HS-5 (cell line): ENCODE data around the gene MICAL2.

Experiments
- DNase-seq: peaks from one replicate; pipeline ENCODE4 v3.0.0-alpha.2; 2012; ENCODE audit warnings: low read depth

Gene MICAL2

GRCh38 chr11:12170984-12171383 is 60.6 kb downstream of the MICAL2 start:
- no peak for DNase-seq

GRCh38 chr11:12171921-12172320 is 61.5 kb downstream of the MICAL2 start:
- DNase-seq = no peak

- DNase-seq = no peak
Measured at GRCh38 chr11:12172493-12173013, 62.2 kb downstream of the MICAL2 start.

- DNase-seq = no peak
Measured at GRCh38 chr11:12173111-12173510, 62.7 kb downstream of the MICAL2 start.

- DNase-seq = no peak
Measured at GRCh38 chr11:12174128-12174476, 63.7 kb downstream of the MICAL2 start.

GRCh38 chr11:12174477-12175143 is 64.2 kb downstream of the MICAL2 start:
- DNase-seq = peak; percentile 77

GRCh38 chr11:12175694-12176241 is 65.4 kb downstream of the MICAL2 start:
- peak; percentile 91 for DNase-seq

GRCh38 chr11:12176410-12176809 is 66.0 kb downstream of the MICAL2 start:
- DNase-seq = no peak

GRCh38 chr11:12177739-12178338 is 67.4 kb downstream of the MICAL2 start:
- DNase-seq = no peak

GRCh38 chr11:12179019-12179418 is 68.6 kb downstream of the MICAL2 start:
- DNase-seq = no peak

GRCh38 chr11:12179531-12179930 is 69.1 kb downstream of the MICAL2 start:
- DNase-seq = no peak

GRCh38 chr11:12180257-12181205 is 70.1 kb downstream of the MICAL2 start:
- no peak for DNase-seq

- DNase-seq = no peak
Measured at GRCh38 chr11:12182302-12182675, 71.9 kb downstream of the MICAL2 start.

GRCh38 chr11:12182676-12183541 is 72.5 kb downstream of the MICAL2 start:
- peak; percentile 98 for DNase-seq

GRCh38 chr11:12183827-12184620 is 73.6 kb downstream of the MICAL2 start:
- DNase-seq = no peak

- no peak for DNase-seq
Measured at GRCh38 chr11:12184699-12185098, 74.3 kb downstream of the MICAL2 start.

- no peak for DNase-seq
Measured at GRCh38 chr11:12185106-12185690, 74.8 kb downstream of the MICAL2 start.

- DNase-seq = no peak
Measured at GRCh38 chr11:12185914-12186313, 75.5 kb downstream of the MICAL2 start.

- DNase-seq = no peak
Measured at GRCh38 chr11:12186701-12187100, 76.3 kb downstream of the MICAL2 start.

- no peak for DNase-seq
Measured at GRCh38 chr11:12187399-12187798, 77.0 kb downstream of the MICAL2 start.
